ENCODE data around the gene PLD1. TPM values are rescaled to one million over a fixed set of nuclear protein-coding genes. Genes with fewer than 3 reads are reported as not detected.

The PLD1 gene
- total and polyA plus RNA-seq, 2 of the 8 experiments (the other 6 are each of a cell fraction or from before 2014, with no cell fraction given): 1.2 to 2.6 TPM

GRCh38 chr3:171765511-171765887 lies 44.8 kb downstream of the PLD1 start:
- no peak overlapping the region for H3K18ac ChIP-seq (ENCODE audit: extremely low read depth, low read length)
- no peak overlapping the region for H3K14ac ChIP-seq (ENCODE audit: insufficient read length)
- H2BK20ac ChIP-seq (ENCODE audit: low read length): no peak overlapping the region
- no peaks in the 10 kb centered on the region for H3K79me2 ChIP-seq (ENCODE audit: control insufficient read depth in 1 of 2, insufficient read depth in 2 of 2, low read length in 2 of 2)
- H3K27ac ChIP-seq (ENCODE audit: low read depth, low read length): no peak overlapping the region
- no peaks in the 10 kb centered on the region for H3K36me3 ChIP-seq (ENCODE audit: control insufficient read depth in 2 of 4, insufficient read depth in 4 of 4, low read length in 3 of 4)
- H2BK12ac ChIP-seq (ENCODE audit: low read depth, low read length): no peak overlapping the region
- H4K91ac ChIP-seq (replicated peaks; ENCODE audit: insufficient read length, low read length): no peak overlapping the region
- H3K4me1 ChIP-seq (replicated peaks in 1 of 4; ENCODE audit: control insufficient read depth in 3 of 4, insufficient read depth in 4 of 4, low read length in 3 of 4): no peaks in the 10 kb centered on the region
- no peak overlapping the region for H3K4me3 ChIP-seq (ENCODE audit: extremely low read depth in 1 of 4, insufficient read depth in 2 of 4, low read depth in 3 of 4, low read length in 4 of 4)
- H3K79me1 ChIP-seq (ENCODE audit: low read depth, low read length): no peaks in the 10 kb centered on the region
- FAIRE-seq (no peak), DNase-seq (ENCODE audit: low read depth in 1 of 2, low spot score in 2 of 2) (no peak)
- H3K23me2 ChIP-seq (ENCODE audit: low read depth, low read length): no peaks in the 10 kb centered on the region
- no peak overlapping the region for H3K4me2 ChIP-seq (ENCODE audit: insufficient read depth in 1 of 2, low read depth in 2 of 2, low read length in 2 of 2)
- H3K27me3 ChIP-seq (replicated peaks in 1 of 4; ENCODE audit: control insufficient read depth in 3 of 4, extremely low read depth in 1 of 4, insufficient read depth in 3 of 4, low read length in 3 of 4): no peaks in the 10 kb centered on the region
- H2BK15ac ChIP-seq (ENCODE audit: low read length): no peak overlapping the region
- H3K9me3 ChIP-seq (ENCODE audit: insufficient read depth in 2 of 2, low read depth in 1 of 2, low read length in 1 of 2): no peaks in the 10 kb centered on the region
- no peak overlapping the region for H2AFZ ChIP-seq (ENCODE audit: low read length)
- no peak overlapping the region for H2BK5ac ChIP-seq (ENCODE audit: low read depth, low read length)
- no peak overlapping the region for H3K56ac ChIP-seq (replicated peaks; ENCODE audit: insufficient read length, low read depth, low read length)
- H2AK5ac ChIP-seq (ENCODE audit: low read depth, low read length): no peak overlapping the region
- H3K23ac ChIP-seq (ENCODE audit: insufficient read length): no peak overlapping the region
- H3K9ac ChIP-seq (replicated peaks in 1 of 4; ENCODE audit: extremely low read depth in 1 of 4, low read depth in 3 of 4, low read length in 3 of 4): no peak overlapping the region
- no peak overlapping the region for H3K4ac ChIP-seq (replicated peaks; ENCODE audit: insufficient read length, low read depth, low read length)
- CTCF ChIA-PET (ENCODE audit: partially characterized antibody): interaction anchor here (0.9 to 1.7 kb wide), 2 partner anchors 10 to 62 kb away, joined by 3 to 4 read pairs; no protein-coding TSS in a partner anchor
- POLR2A ChIA-PET (ENCODE audit: partially characterized antibody): interaction anchor here (0.7 kb wide), 1 partner anchor 304 kb away, joined by 3 read pairs; no protein-coding TSS in a partner anchor
- no peak for TF ChIP-seq CHD1 (IDR thresholded peaks at IDR 0.05; ENCODE audit: low read depth, low read length)
- TF ChIP-seq RNF2 (IDR thresholded peaks at IDR 0.05; ENCODE audit: borderline replicate concordance, low read depth, low read length, missing control alignments, poor library complexity, severe bottlenecking): no peak
- no peak for TF ChIP-seq SP2 (IDR thresholded peaks at IDR 0.05; ENCODE audit: low read length)
- TF ChIP-seq HDAC6 (IDR thresholded peaks at IDR 0.05; ENCODE audit: low read depth, low read length): no peak
- no peak for TF ChIP-seq JUN (IDR thresholded peaks at IDR 0.05; ENCODE audit: low read depth, low read length)
- TF ChIP-seq KDM1A (IDR thresholded peaks at IDR 0.05; ENCODE audit: borderline replicate concordance, low read length): no peak
- WGBS, 2 experiments (ENCODE audit: extremely low coverage in 1 of 2, insufficient coverage in 1 of 2, insufficient read length in 1 of 2, insufficient replicate concordance in 2 of 2, low coverage in 1 of 2, low lambda C conversion rate in 2 of 2, missing lambda C conversion rate in 1 of 2): 85% methylated on average over 5 of the region's 5 CpGs; no CpG with 5 or more reads in 1 of the 2 experiments
- H4K5ac ChIP-seq (ENCODE audit: insufficient read length, low read depth, low read length): no peak overlapping the region
- H4K20me1 ChIP-seq (replicated peaks in 1 of 2; ENCODE audit: control insufficient read depth in 1 of 2, insufficient read depth in 2 of 2, low read length in 2 of 2): no peaks in the 10 kb centered on the region
- no peak overlapping the region for H4K8ac ChIP-seq (ENCODE audit: extremely low read depth, insufficient read depth, low read length)
- no peak overlapping the region for H2BK120ac ChIP-seq (replicated peaks; ENCODE audit: low read depth, low read length)

Data from H1 (cell line).